SK-N-SH treated with all-trans-retinoic acid at 6 μM for 48 hours (cell line): ENCODE results near the gene S100A2.
A peak's percentile ranks its signal among the peaks of the same experiment; 100 is the strongest.
"Not testable (repeated sequence)": the region's sequence is repeated elsewhere in the genome, so short reads cannot be mapped to it uniquely, and the experiment has no call there.

Source experiments
- ATAC-seq: fragments of 200-7000 bp; cut with Tn5 transposase; 3 replicates; pipeline ENCODE4 v1.9.1; 2020; ENCODE audit warnings: mild to moderate bottlenecking, moderate library complexity
- ARNTL ChIP-seq: fragments of 450-650 bp; formaldehyde crosslinking; IDR thresholded peaks from 2 replicates; pipeline ENCODE4 v1.5.0; 2020; ENCODE audit warnings: low read depth, mild to moderate bottlenecking, moderate library complexity, borderline replicate concordance
- CREB5 ChIP-seq: fragments of 250-450 bp; sonication (Bioruptor Pico); IDR thresholded peaks from 2 replicates; pipeline ENCODE4 v1.5.1; 2020; ENCODE audit warnings: low read depth, mild to moderate bottlenecking, moderate library complexity
- CSDC2 ChIP-seq: fragments of 250-450 bp; sonication (Bioruptor Pico); IDR thresholded peaks from 2 replicates; pipeline ENCODE4 v1.5.0; 2020; ENCODE audit warnings: mild to moderate bottlenecking, moderate library complexity
- CSRNP3 ChIP-seq: fragments of 250-450 bp; sonication (Bioruptor Pico); IDR thresholded peaks from 2 replicates; pipeline ENCODE4 v1.5.1; 2021; ENCODE audit warnings: mild to moderate bottlenecking, moderate library complexity
- ESRRG ChIP-seq: fragments of 250-450 bp; sonication (Bioruptor Pico); IDR thresholded peaks from 2 replicates; pipeline ENCODE4 v1.6.1; 2021; ENCODE audit warnings: mild to moderate bottlenecking
- ISL1 ChIP-seq: fragments of 250-450 bp; sonication (Bioruptor Pico); IDR thresholded peaks from 2 replicates; pipeline ENCODE4 v2.1.2; 2022; ENCODE audit warnings: mild to moderate bottlenecking, moderate library complexity
- OSR1 ChIP-seq: fragments of 250-450 bp; sonication (Bioruptor Pico); IDR thresholded peaks from 2 replicates; pipeline ENCODE4 v1.8.0; 2022; ENCODE audit warnings: moderate library complexity, mild to moderate bottlenecking, inconsistent platforms
- POU6F1 ChIP-seq: fragments of 250-450 bp; sonication (Bioruptor Pico); IDR thresholded peaks from 2 replicates; pipeline ENCODE4 v1.8.0; 2021; ENCODE audit warnings: low read depth, mild to moderate bottlenecking, moderate library complexity, borderline replicate concordance
- PPARA ChIP-seq: fragments of 250-450 bp; sonication (Bioruptor Pico); IDR thresholded peaks from 2 replicates; pipeline ENCODE4 v1.5.0; 2020; ENCODE audit warnings: mild to moderate bottlenecking, borderline replicate concordance
- RARB ChIP-seq: fragments of 250-450 bp; sonication (Bioruptor Pico); IDR thresholded peaks from 2 replicates; pipeline ENCODE4 v1.8.0; 2021; ENCODE audit warnings: mild to moderate bottlenecking, moderate library complexity
- SNAI2 ChIP-seq: fragments of 250-450 bp; sonication (Bioruptor Pico); IDR thresholded peaks from 2 replicates; pipeline ENCODE4 v1.5.0; 2020; ENCODE audit warnings: mild to moderate bottlenecking, moderate library complexity
- TCF4 ChIP-seq: fragments of 250-450 bp; sonication (Bioruptor Pico); IDR thresholded peaks from 2 replicates; pipeline ENCODE4 v1.8.0; 2021; ENCODE audit warnings: mild to moderate bottlenecking, moderate library complexity, borderline replicate concordance
- TOX ChIP-seq: fragments of 250-450 bp; sonication (Bioruptor Pico); IDR thresholded peaks from 2 replicates; pipeline ENCODE4 v1.8.0; 2021; ENCODE audit warnings: mild to moderate bottlenecking, moderate library complexity, borderline replicate concordance
- ZFP3 ChIP-seq: fragments of 250-450 bp; sonication (Bioruptor Pico); IDR thresholded peaks from 2 replicates; pipeline ENCODE4 v1.5.0; 2020; ENCODE audit warnings: mild to moderate bottlenecking, moderate library complexity
- ZFP30 ChIP-seq: fragments of 450-650 bp; formaldehyde crosslinking; IDR thresholded peaks from 2 replicates; pipeline ENCODE4 v1.5.0; 2022; ENCODE audit warnings: mild to moderate bottlenecking, moderate library complexity
- ZNF565 ChIP-seq: fragments of 450-650 bp; formaldehyde crosslinking; conservative IDR thresholded peaks from 2 replicates; pipeline ENCODE4 v1.5.0; 2020; ENCODE audit warnings: low read depth, mild to moderate bottlenecking, moderate library complexity
- ZNF70 ChIP-seq: fragments of 450-650 bp; formaldehyde crosslinking; IDR thresholded peaks from 2 replicates; pipeline ENCODE4 v1.5.0; 2020; ENCODE audit warnings: mild to moderate bottlenecking, moderate library complexity
- ZNF8 ChIP-seq: fragments of 450-650 bp; formaldehyde crosslinking; IDR thresholded peaks from 2 replicates; pipeline ENCODE4 v1.5.0; 2020; ENCODE audit warnings: mild to moderate bottlenecking, moderate library complexity

Gene S100A2

GRCh38 chr1:153577138-153577537 lies 11.5 kb upstream of the S100A2 start:
- no peak for ATAC-seq
- TF ChIP-seq PPARA (CRISPR knock-in tag) (no peak), CSRNP3 (CRISPR knock-in tag) (no peak), TOX (CRISPR knock-in tag) (no peak), ZNF8 (CRISPR knock-in tag) (no peak)

- ATAC-seq = not testable (repeated sequence)
Observed at GRCh38 chr1:153575497-153575896, 9.9 kb upstream of the S100A2 start.

GRCh38 chr1:153575081-153575491 lies 9.4 kb upstream of the S100A2 start:
- not testable (repeated sequence) for ATAC-seq

- ATAC-seq = no peak
- TF ChIP-seq ZFP30 (no peak), ZFP3 (no peak), CSRNP3 (CRISPR knock-in tag) (no peak), PPARA (CRISPR knock-in tag) (no peak), CREB5 (CRISPR knock-in tag) (no peak), ZNF8 (CRISPR knock-in tag) (no peak), ZNF565 (CRISPR knock-in tag) (no peak), ARNTL (no peak), SNAI2 (CRISPR knock-in tag) (no peak), OSR1 (CRISPR knock-in tag) (no peak), POU6F1 (no peak), ZNF70 (no peak), RARB (no peak), CSDC2 (CRISPR knock-in tag) (no peak), ESRRG (CRISPR knock-in tag) (no peak), TCF4 (CRISPR knock-in tag) (no peak), ISL1 (CRISPR knock-in tag) (no peak)
Observed at GRCh38 chr1:153573351-153573750, 7.7 kb upstream of the S100A2 start.

GRCh38 chr1:153572569-153573015 lies 6.9 kb upstream of the S100A2 start:
- ATAC-seq = peak; percentile 96
- TF ChIP-seq ZNF8 (CRISPR knock-in tag) (no peak), POU6F1 (no peak), CREB5 (CRISPR knock-in tag) (no peak)
